H1 (cell line): ENCODE data around the gene PRMT2. TPM values are rescaled to one million over a fixed set of nuclear protein-coding genes. Genes with fewer than 3 reads are reported as not detected.

Source experiments
- CTBP2 ChIP-seq: IDR thresholded peaks from 2 replicates; pipeline ENCODE4 v1.7.0; 2011; ENCODE audit warnings: borderline replicate concordance, mild to moderate bottlenecking, moderate library complexity, mixed read lengths, low read length; ENCODE audit not compliant: insufficient read depth, insufficient read length
- EGR1 ChIP-seq: IDR thresholded peaks from 2 replicates; pipeline ENCODE4 v1.6.1; 2011; ENCODE audit warnings: low read depth, low read length, borderline replicate concordance
- GABPA ChIP-seq: IDR thresholded peaks from 2 replicates; pipeline ENCODE4 v1.6.1; 2011; ENCODE audit warnings: mild to moderate bottlenecking, low read length, moderate library complexity, borderline replicate concordance; ENCODE audit not compliant: insufficient read depth
- MAX ChIP-seq: IDR thresholded peaks from 2 replicates; pipeline ENCODE4 v1.6.1; 2012; ENCODE audit warnings: inconsistent platforms
- NRF1 ChIP-seq: IDR thresholded peaks from 2 replicates; pipeline ENCODE4 v1.6.1; 2011; ENCODE audit warnings: mild to moderate bottlenecking, low read depth, low read length, improper control_type of control experiment
- POU5F1 ChIP-seq: IDR thresholded peaks from 2 replicates; pipeline ENCODE4 v1.6.1; 2011; ENCODE audit warnings: low read depth, mild to moderate bottlenecking, low read length, moderate library complexity
- RAD21 ChIP-seq, 2 experiments: IDR thresholded peaks in 1 of 2; conservative IDR thresholded peaks in 1 of 2; 2 replicates each; pipeline ENCODE4 v1.6.1; 2011; ENCODE audit warnings: low read depth in 2 of 2, low read length in 2 of 2, improper control_type of control experiment in 1 of 2, inconsistent platforms in 1 of 2, mild to moderate bottlenecking in 1 of 2, moderate library complexity in 1 of 2
- RBBP5 ChIP-seq: IDR thresholded peaks from 2 replicates; pipeline ENCODE4 v1.7.1; 2012; ENCODE audit warnings: low read depth, mild to moderate bottlenecking, inconsistent platforms, low read length, moderate library complexity, borderline replicate concordance
- RFX5 ChIP-seq: IDR thresholded peaks from 2 replicates; pipeline ENCODE4 v1.6.1; 2011; ENCODE audit warnings: low read depth, low read length, improper control_type of control experiment, borderline replicate concordance
- RXRA ChIP-seq: IDR thresholded peaks from 2 replicates; pipeline ENCODE4 v1.6.1; 2011; ENCODE audit warnings: low read depth, mild to moderate bottlenecking, low read length, moderate library complexity; ENCODE audit not compliant: insufficient read depth
- SAP30 ChIP-seq: fragments of 300-600 bp; sonication (generic); IDR thresholded peaks from 2 replicates; pipeline ENCODE4 v1.7.1; 2012; ENCODE audit warnings: low read length, moderate library complexity, mild to moderate bottlenecking, inconsistent platforms; ENCODE audit not compliant: insufficient read depth, insufficient replicate concordance
- SUZ12 ChIP-seq: fragments of 200-600 bp; sonication (generic); IDR thresholded peaks from 2 replicates; pipeline ENCODE4 v1.6.1; 2012; ENCODE audit warnings: mild to moderate bottlenecking, inconsistent platforms, low read length, moderate library complexity, mixed read lengths
- TBP ChIP-seq: IDR thresholded peaks from 2 replicates; pipeline ENCODE4 v1.6.1; 2011; ENCODE audit warnings: low read depth, low read length, improper control_type of control experiment
- TCF12 ChIP-seq: IDR thresholded peaks from 2 replicates; pipeline ENCODE4 v1.6.1; 2011; ENCODE audit warnings: low read depth, mild to moderate bottlenecking, low read length
- TEAD4 ChIP-seq: IDR thresholded peaks from 2 replicates; pipeline ENCODE4 v1.6.1; 2012; ENCODE audit warnings: low read depth, low read length, inconsistent platforms, mixed read lengths
- ZNF274 ChIP-seq: IDR thresholded peaks from 2 replicates; pipeline ENCODE4 v1.7.0; 2012; ENCODE audit warnings: low read length, borderline replicate concordance; ENCODE audit errors: extremely low read depth
- polyA plus RNA-seq, 7 experiments: library from polyadenylated mRNA; depleted of rRNA in 3 of 7; stranded (reverse) in 5 of 7; unstranded in 2 of 7; fragments of >200 nt in 5 of 7; fragments of 200-250 nt in 2 of 7; gene quantifications; 1 replicate in 5 of 7; 2 replicates in 1 of 7; 4 replicates in 1 of 7; pipeline versions ENCODE4 v1.2.1 to v1.2.3, GENCODE V29; 2011 to 2013; ENCODE audit warnings: missing spikeins in 2 of 7, mixed read lengths in 2 of 7
- total RNA-seq: library from RNA; stranded (reverse); fragmentation: NEBNext Ultra II Directional; extraction: Animal tissue kit (Norgen Biotek cat#: 25700); gene quantifications from 2 replicates; pipeline ENCODE4 v1.2.1, GENCODE V29; 2021

Gene PRMT2
- total and polyA plus RNA-seq, 2 of the 8 experiments (the other 6 are each of a cell fraction or from before 2014, with no cell fraction given): 45.8 to 59.2 TPM

GRCh38 chr21:46667741-46668380 lies 32.4 kb downstream of the PRMT2 start (continued):
- TF ChIP-seq SUZ12 (peak; percentile 65), TBP (no peak), RFX5 (no peak), TEAD4 (no peak), CTBP2 (no peak), EGR1 (no peak), RXRA (no peak), RAD21 (IDR thresholded peaks at IDR 0.05 in 1 of 2, conservative IDR thresholded peaks at IDR 0.05 in 1 of 2; ENCODE audit: low read depth in 2 of 2, low read length in 2 of 2) (peak in 1 of 2 experiments; percentile 1; a peak in 1 of 4 replicates), TCF12 (no peak), RBBP5 (0 out of 2 replicates have a peak, but pooled peaks have one; percentile 18), SAP30 (no peak), NRF1 (no peak), GABPA (no peak), MAX (peak; percentile 47; the same call in 1 of the 2 replicates), ZNF274 (no peak), POU5F1 (no peak)
- TF ChIP-seq, all 59 proteins: peak for 8
